ENCODE results near the gene PIK3R2.
"Not testable (repeated sequence)": the region's sequence is repeated elsewhere in the genome, so short reads cannot be mapped to it uniquely, and the experiment has no call there.

PIK3R2 gene

DNA sequence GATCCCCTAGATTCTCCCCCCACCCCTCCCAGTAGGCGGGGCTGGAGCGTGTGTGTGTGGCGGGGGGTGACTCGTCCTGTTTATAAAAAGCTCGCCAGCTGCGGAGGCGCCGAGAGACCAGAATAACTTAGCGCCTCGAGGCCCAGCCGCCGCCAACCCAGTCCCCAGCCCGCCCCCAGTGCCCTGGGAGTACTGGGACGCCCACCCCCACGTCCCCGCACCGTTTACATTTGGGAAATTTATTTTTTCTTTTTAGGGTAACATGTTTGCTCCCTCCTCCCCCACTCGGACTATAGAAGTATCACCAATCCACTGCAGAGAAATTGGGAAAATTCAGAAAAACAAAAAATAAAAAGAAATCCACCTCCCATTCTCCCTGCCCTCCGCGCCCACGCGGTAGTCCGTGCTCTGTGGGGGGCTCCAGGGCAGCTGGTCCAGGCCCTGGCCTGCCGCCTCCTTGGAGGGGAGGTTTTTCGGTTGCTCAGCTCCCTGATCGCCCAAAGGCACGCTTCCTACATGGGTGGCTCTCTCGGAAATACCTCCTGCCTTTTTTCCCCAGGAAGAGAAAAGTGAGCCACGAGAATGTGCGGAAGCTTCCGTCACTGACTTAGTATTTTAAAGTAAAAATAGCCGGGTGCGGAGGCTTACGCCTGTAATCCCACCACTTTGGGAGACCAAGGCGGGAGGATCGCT, 52.4 kb downstream of the PIK3R2 start:
- DNase-seq (ENCODE audit: low read depth, low spot score) = no peak
- peaks cover 9% of the 10 kb centered on the region for H3K27me3 ChIP-seq (ENCODE audit: insufficient read depth, insufficient read length)
- H3K36me3 ChIP-seq (ENCODE audit: insufficient read depth, insufficient read length, low read length) = no peaks in the 10 kb centered on the region
- peak overlapping the region; percentile 52 for H3K4me3 ChIP-seq (ENCODE audit: insufficient read length, low read depth)
- peak overlapping the region; percentile 95 for H3K9ac ChIP-seq (ENCODE audit: insufficient read length, low read depth)
- H3K9me3 ChIP-seq (ENCODE audit: insufficient read depth, low read length) = no peaks in the 10 kb centered on the region
- no peak for TF ChIP-seq YY1 (IDR thresholded peaks at IDR 0.05; ENCODE audit: insufficient read depth, insufficient read length)
- no peak for TF ChIP-seq SUZ12 (IDR thresholded peaks at IDR 0.05; ENCODE audit: extremely low read depth, insufficient read depth, insufficient read length)
- TF ChIP-seq ZNF274 (IDR thresholded peaks at IDR 0.05; ENCODE audit: low read depth, low read length) = no peak
- peaks cover 12% of the 10 kb centered on the region for H3K4me1 ChIP-seq (ENCODE audit: insufficient read depth, insufficient read length)

DNA sequence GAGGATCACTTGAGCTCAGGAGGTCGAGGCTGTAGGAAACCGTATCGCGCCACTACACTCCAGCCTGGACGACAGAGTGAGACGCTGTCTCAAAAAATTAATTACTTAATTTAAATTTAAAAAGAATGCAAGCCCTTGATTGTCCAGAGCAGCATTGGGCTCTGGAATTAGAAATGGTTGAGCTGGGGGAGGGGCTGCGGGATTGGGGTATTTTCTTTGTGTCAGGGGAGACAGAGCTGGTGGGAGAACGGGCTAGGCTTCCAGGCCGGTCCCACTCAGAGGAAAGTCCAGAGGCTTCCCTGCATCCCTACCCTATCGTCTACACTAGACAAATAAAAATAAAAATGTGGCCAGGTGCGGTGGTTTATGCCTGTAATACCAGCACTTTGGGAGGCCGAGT, 53.1 kb downstream of the PIK3R2 start:
- Histone ChIP-seq H3K9ac (ENCODE audit: insufficient read length, low read depth) (peak overlapping the region; percentile 95), H3K4me3 (ENCODE audit: insufficient read length, low read depth) (peak overlapping the region; percentile 52)

DNA sequence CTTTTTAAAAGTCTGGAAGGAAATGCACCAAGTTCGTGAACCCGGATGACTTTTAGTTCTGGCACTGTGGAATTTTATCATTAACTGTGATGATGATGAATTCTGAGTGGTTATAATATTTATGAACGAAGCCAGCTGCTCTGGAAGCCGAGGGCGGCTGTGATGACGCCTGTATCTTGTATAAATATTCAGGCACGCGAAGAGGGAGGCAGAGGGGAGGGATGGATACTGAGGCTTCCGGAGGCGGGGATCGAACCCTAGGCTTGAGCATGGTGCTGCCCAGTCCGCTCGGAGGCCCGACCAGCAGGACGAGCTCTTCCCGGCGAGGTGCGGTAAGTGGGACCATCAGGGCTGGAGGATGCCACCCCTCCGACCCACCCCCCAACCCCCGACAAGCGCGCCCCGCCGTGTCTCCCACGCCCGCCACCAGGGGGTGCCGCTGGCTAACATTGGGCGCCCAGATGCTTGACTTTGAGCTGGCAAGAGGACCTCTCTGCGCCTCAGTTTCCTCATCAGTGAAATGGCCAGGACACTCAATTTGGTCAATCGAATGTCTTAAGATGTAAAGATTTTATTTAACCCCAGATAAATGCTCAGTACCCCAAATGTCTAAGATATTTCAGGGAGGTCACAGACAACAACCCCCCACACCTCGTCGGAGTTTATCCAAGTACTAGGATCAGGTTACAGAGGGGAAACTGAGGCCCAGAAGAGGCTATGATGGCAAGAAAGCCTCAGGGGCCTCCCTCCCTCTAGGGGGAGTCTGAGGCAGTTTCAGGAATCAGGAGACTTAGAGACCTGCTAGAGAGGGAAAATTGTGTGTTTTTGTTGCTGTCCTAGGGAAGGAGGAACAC, 55.4 kb downstream of the PIK3R2 start:
- no peak overlapping the region for H3K9ac ChIP-seq (ENCODE audit: insufficient read length, low read depth)
- no peaks in the 10 kb centered on the region for H3K9me3 ChIP-seq (ENCODE audit: insufficient read depth, low read length)
- peaks cover 2% of the 10 kb centered on the region for H3K27me3 ChIP-seq (ENCODE audit: insufficient read depth, insufficient read length)
- H3K4me1 ChIP-seq (ENCODE audit: insufficient read depth, insufficient read length) = peaks cover 11% of the 10 kb centered on the region
- no peak for TF ChIP-seq ZNF274 (IDR thresholded peaks at IDR 0.05; ENCODE audit: low read depth, low read length)
- TF ChIP-seq YY1 (IDR thresholded peaks at IDR 0.05; ENCODE audit: insufficient read depth, insufficient read length) = no peak
- TF ChIP-seq SUZ12 (IDR thresholded peaks at IDR 0.05; ENCODE audit: extremely low read depth, insufficient read depth, insufficient read length) = no peak
- no peak overlapping the region for H3K4me3 ChIP-seq (ENCODE audit: insufficient read length, low read depth)
- no peak for DNase-seq (ENCODE audit: low read depth, low spot score)
- no peaks in the 10 kb centered on the region for H3K36me3 ChIP-seq (ENCODE audit: insufficient read depth, insufficient read length, low read length)

More for the DNA sequence above, 53.1 kb downstream of the PIK3R2 start:
- no peaks in the 10 kb centered on the region for H3K9me3 ChIP-seq (ENCODE audit: insufficient read depth, low read length)
- H3K36me3 ChIP-seq (ENCODE audit: insufficient read depth, insufficient read length, low read length) = no peaks in the 10 kb centered on the region
- H3K4me1 ChIP-seq (ENCODE audit: insufficient read depth, insufficient read length) = peaks cover 15% of the 10 kb centered on the region
- H3K27me3 ChIP-seq (ENCODE audit: insufficient read depth, insufficient read length) = peaks cover 9% of the 10 kb centered on the region
- no peak for DNase-seq (ENCODE audit: low read depth, low spot score)
- TF ChIP-seq ZNF274 (IDR thresholded peaks at IDR 0.05; ENCODE audit: low read depth, low read length) (no peak), SUZ12 (IDR thresholded peaks at IDR 0.05; ENCODE audit: extremely low read depth, insufficient read depth, insufficient read length) (no peak), YY1 (IDR thresholded peaks at IDR 0.05; ENCODE audit: insufficient read depth, insufficient read length) (no peak)

DNA sequence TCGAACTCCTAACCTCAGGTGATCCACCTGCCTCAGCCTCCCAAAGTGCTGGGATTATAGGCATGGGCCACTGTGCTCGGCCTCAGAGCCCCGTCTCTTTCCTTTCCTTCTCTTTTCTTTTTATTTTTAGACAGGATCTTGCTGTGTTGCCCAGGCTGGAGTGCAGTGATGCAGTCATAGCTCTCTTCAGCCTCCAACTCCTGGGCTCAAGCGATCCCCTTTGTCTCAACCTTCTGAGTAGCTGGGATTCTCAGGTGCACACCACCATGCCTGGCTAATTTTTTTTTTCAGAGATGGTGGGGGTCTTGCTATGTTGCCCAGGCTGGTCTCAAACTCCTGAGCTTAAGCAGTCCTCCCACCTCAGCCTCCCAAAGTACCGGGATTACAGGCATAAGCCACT, 56.9 kb downstream of the PIK3R2 start:
- H3K9ac ChIP-seq (ENCODE audit: insufficient read length, low read depth); H3K4me3 ChIP-seq (ENCODE audit: insufficient read length, low read depth); DNase-seq (ENCODE audit: low read depth, low spot score); H3K27me3 ChIP-seq (ENCODE audit: insufficient read depth, insufficient read length); H3K9me3 ChIP-seq (ENCODE audit: insufficient read depth, low read length); H3K36me3 ChIP-seq (ENCODE audit: insufficient read depth, insufficient read length, low read length): not testable (repeated sequence)
- peaks cover 11% of the 10 kb centered on the region for H3K4me1 ChIP-seq (ENCODE audit: insufficient read depth, insufficient read length)

DNA sequence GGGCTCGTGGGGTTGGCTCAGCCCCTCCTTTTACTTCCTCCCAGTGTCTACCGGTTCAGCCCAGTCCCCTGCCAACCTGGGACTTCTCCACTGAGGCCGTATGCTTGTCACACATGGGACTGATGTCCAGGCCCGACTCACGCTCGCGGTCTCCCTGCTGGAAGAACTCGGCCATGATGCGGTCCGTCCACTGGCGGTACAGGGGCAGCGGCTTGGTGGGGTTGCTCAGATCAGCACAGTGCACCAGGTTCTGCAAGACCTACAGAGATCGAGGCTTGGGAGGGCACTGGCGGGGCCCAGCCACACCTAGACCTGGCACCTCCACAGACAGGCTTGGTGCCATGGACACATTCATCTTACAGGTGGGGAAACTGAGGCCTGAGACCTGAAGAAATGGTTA, 58.7 kb downstream of the PIK3R2 start:
- Histone ChIP-seq H3K36me3 (ENCODE audit: insufficient read depth, insufficient read length, low read length) (no peaks in the 10 kb centered on the region), H3K4me3 (ENCODE audit: insufficient read length, low read depth) (no peak overlapping the region), H3K4me1 (ENCODE audit: insufficient read depth, insufficient read length) (peaks cover 11% of the 10 kb centered on the region), H3K9ac (ENCODE audit: insufficient read length, low read depth) (no peak overlapping the region), H3K9me3 (ENCODE audit: insufficient read depth, low read length) (no peaks in the 10 kb centered on the region), H3K27me3 (ENCODE audit: insufficient read depth, insufficient read length) (no peaks in the 10 kb centered on the region)
- TF ChIP-seq SUZ12 (IDR thresholded peaks at IDR 0.05; ENCODE audit: extremely low read depth, insufficient read depth, insufficient read length) = no peak
- TF ChIP-seq ZNF274 (IDR thresholded peaks at IDR 0.05; ENCODE audit: low read depth, low read length) = no peak
- no peak for TF ChIP-seq YY1 (IDR thresholded peaks at IDR 0.05; ENCODE audit: insufficient read depth, insufficient read length)
- no peak for DNase-seq (ENCODE audit: low read depth, low spot score)

DNA sequence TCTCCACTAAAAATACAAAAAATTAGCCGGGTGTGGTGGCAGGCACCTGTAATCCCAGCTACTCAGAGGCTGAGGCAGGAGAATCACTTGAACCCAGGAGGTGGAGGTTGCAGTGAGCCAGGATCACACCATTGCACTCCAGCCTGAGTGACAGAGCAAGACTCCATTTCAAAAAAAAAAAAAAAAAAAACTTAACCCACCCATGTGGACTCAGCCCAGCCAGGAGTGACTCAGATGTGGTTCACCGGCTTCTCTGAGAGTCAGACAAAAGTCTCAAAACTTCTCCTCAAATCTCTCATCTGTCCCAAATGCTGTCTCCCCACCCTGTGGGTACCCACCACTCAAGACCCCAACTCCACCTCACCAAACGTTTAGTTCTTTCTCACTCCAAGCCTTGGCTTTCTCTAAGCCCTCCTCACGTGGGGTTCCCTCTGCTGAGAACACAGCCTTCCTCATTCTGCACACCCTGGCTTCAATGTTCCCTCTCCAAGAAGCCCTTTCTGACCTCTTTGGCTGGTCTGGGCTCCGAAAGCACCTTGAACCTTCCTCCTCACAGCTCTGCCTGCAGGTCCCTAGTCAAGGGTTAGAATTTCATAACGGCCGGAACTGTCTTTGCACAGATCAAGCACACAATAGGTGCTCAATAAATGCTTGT, 61.9 kb downstream of the PIK3R2 start:
- Histone ChIP-seq H3K4me3 (ENCODE audit: insufficient read length, low read depth) (no peak overlapping the region), H3K4me1 (ENCODE audit: insufficient read depth, insufficient read length) (peaks cover 7% of the 10 kb centered on the region), H3K9me3 (ENCODE audit: insufficient read depth, low read length) (no peaks in the 10 kb centered on the region), H3K9ac (ENCODE audit: insufficient read length, low read depth) (no peak overlapping the region), H3K27me3 (ENCODE audit: insufficient read depth, insufficient read length) (peaks cover 4% of the 10 kb centered on the region), H3K36me3 (ENCODE audit: insufficient read depth, insufficient read length, low read length) (no peaks in the 10 kb centered on the region)
- DNase-seq (ENCODE audit: low read depth, low spot score) = no peak
- no peak for TF ChIP-seq YY1 (IDR thresholded peaks at IDR 0.05; ENCODE audit: insufficient read depth, insufficient read length)

DNA sequence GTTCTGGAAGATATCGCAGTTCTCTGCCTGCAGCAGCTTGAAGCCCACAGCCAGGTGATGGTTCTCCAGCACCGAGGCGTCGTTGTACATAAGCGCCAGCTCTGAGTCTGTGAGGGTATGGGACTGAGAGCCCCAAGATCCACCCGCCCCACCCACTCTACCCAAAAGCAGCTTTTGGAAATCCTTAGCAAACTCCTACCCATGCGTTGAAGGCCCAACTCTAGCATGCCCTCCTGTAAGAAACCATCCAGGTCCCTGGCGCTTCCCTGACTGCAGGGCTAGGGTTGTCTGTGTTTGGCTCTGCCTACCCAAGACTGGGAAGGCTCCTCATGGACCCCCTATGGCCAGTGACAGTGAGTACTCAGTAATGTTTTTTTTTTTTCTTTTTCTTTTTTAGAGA, 63.8 kb downstream of the PIK3R2 start:
- no peaks in the 10 kb centered on the region for H3K36me3 ChIP-seq (ENCODE audit: insufficient read depth, insufficient read length, low read length)

More for the DNA sequence above, 63.8 kb downstream of the PIK3R2 start:
- DNase-seq (ENCODE audit: low read depth, low spot score) = no peak
- H3K9ac ChIP-seq (ENCODE audit: insufficient read length, low read depth) = no peak overlapping the region
- no peaks in the 10 kb centered on the region for H3K9me3 ChIP-seq (ENCODE audit: insufficient read depth, low read length)
- peaks cover 4% of the 10 kb centered on the region for H3K27me3 ChIP-seq (ENCODE audit: insufficient read depth, insufficient read length)
- peaks cover 12% of the 10 kb centered on the region for H3K4me1 ChIP-seq (ENCODE audit: insufficient read depth, insufficient read length)
- no peak for TF ChIP-seq SUZ12 (IDR thresholded peaks at IDR 0.05; ENCODE audit: extremely low read depth, insufficient read depth, insufficient read length)
- TF ChIP-seq YY1 (IDR thresholded peaks at IDR 0.05; ENCODE audit: insufficient read depth, insufficient read length) = no peak
- no peak for TF ChIP-seq ZNF274 (IDR thresholded peaks at IDR 0.05; ENCODE audit: low read depth, low read length)
- H3K4me3 ChIP-seq (ENCODE audit: insufficient read length, low read depth) = no peak overlapping the region
